DMS79 (cell line): ENCODE data around the gene HHIPL1.
A peak's percentile ranks its signal among the peaks of the same experiment; 100 is the strongest.

ENCODE experiments used
- DNase-seq: peaks from one replicate; lab custom pipeline; 2025; lab: John Stamatoyannopoulos, UW

Gene HHIPL1

GRCh38 chr14:99676657-99677056 lies 31.7 kb downstream of the HHIPL1 start:
- DNase-seq: no peak

DNA sequence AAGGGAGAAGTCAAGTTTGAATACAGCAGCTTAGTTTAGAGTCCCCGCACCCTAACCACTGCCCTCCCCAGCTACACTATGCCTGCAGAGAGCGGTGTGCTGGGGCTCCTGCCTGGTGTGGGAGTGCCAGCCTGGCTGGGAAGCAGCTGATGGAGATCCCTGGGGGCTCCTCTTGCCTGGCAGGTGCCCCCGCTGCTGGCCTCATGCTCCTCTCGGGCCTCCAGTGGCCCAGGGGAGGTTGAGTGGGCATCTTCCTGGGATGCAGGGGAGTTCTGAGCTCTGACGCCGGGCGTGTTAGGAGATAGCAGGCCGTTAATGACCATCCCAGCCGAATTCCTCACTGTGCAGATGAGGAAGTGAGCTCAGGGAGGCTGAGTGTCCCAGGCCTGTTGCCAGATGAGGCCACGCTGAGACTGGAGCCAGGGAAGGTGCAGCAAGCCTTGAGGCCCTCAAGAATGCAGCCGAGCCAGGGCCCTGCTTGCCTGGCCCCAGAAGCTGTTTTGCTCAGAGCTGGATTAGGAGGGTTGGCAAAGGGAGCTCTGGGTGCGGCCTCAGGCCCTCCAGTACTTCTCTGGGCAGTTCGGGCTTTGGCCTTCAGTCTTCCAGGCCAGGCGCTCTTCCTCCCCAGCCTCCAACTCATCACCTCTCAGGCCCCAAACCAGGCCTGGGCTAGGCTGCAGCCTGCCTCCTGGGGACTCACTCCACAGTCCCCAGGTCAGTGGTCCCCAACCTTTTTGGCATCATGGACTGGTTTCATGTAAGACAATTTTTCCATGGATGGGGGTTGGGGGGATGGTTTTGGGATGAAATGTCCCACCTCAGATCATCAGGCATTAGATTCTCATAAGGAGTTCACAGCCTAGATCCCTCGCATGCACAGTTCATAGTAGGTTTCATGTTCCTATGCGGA lies 32.6 kb downstream of the HHIPL1 start:
- DNase-seq: no peak

DNA sequence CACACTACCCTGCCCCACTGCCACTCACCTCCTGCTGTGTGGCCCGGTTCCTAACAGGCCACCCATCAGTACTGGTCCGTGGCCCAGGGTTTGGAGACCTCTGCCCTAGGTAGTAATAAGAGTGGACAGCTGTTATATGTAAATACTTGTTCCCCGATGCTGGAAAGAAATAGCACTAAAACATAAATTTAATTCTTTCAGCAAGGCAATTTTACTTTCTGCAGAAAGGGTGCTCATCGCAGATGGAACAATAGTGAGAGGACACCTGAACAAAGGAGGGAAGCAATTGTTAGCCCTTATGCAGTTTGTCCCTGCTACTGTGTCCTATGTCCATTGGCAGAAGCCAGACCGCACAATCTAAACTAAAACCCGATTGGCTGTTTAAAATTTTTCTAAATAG lies 33.3 kb downstream of the HHIPL1 start:
- no peak for DNase-seq

GRCh38 chr14:99679111-99679510 lies 34.2 kb downstream of the HHIPL1 start:
- no peak for DNase-seq

GRCh38 chr14:99679543-99679942 lies 34.6 kb downstream of the HHIPL1 start:
- no peak for DNase-seq

- DNase-seq: no peak
Observed at GRCh38 chr14:99679996-99680395, 35.1 kb downstream of the HHIPL1 start.

DNA sequence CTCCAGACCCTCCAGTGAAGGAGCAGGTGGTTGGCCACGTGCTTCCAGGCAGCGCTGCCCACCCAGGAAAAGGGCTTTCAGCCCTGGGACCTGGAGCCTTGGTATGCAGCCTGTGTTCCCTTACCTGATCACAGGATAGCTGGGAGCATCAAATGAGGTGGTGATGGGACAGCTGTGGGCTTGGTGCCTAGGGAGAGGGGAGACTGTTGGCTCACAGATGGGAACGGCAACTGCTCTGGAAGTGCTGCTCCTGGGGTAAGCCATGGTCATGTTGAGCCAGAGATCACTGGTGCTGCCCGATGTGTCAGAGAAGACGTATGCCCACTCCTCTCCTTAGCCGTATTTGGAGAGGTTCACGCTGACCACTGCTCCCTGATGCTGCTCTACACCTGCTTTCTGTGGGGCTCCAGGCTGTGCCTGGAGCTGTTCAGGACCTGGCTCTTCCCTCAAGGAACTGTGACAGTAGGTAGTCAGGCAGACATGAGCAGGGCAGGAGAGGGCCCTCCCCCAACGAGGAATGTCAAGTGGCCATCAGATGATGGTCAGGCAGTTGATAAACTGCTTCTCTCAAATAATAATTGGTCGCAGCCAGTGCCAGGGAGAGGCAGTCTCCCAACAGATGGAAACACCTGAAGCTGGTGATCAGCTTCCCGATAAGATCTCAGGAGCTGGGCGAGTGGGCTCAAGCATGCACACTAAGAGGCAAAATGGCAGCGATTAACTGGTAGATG lies 36.3 kb downstream of the HHIPL1 start:
- DNase-seq: peak; percentile 89

- no peak for DNase-seq
Observed at GRCh38 chr14:99681832-99682148, 36.9 kb downstream of the HHIPL1 start.

DNA sequence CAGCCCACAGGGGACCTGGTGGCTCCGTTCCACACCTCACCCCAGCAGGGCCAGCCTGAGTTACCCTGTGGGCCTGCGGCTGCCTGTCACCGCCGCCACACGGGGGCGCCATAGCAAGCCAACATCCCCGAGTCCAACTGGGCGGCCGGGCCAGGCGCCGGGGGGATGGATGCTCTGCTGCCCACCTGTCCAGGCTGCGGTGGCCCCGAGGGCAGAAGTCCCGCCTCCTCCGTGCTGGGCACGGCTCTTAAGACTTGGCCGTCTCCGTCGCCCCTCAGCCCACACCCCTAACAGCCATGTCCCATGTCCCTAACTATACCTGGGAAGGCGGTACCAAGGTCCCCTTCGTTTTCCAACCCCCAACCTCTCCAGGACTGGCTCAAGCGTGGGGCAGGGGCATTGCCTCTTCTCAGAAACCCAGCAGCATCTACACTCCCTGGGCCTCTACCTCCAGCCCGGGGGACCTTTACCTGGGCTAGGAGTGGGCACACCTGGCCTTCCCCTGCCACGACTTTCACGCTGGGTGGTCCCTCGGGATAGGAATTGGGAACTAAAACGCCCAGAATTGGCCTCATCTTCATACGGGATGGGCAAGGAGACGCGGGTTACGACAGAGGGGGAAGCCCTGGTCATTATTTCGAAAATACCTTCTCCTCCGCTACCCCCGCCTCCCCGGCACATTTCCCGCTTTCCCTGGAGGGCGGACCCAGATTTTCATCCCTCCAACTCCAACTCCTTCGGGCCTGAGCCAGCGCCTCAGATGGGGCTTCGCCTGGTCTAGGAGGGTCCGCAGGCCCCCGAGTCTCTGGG lies 38.1 kb downstream of the HHIPL1 start:
- DNase-seq: peak; percentile 63

DNA sequence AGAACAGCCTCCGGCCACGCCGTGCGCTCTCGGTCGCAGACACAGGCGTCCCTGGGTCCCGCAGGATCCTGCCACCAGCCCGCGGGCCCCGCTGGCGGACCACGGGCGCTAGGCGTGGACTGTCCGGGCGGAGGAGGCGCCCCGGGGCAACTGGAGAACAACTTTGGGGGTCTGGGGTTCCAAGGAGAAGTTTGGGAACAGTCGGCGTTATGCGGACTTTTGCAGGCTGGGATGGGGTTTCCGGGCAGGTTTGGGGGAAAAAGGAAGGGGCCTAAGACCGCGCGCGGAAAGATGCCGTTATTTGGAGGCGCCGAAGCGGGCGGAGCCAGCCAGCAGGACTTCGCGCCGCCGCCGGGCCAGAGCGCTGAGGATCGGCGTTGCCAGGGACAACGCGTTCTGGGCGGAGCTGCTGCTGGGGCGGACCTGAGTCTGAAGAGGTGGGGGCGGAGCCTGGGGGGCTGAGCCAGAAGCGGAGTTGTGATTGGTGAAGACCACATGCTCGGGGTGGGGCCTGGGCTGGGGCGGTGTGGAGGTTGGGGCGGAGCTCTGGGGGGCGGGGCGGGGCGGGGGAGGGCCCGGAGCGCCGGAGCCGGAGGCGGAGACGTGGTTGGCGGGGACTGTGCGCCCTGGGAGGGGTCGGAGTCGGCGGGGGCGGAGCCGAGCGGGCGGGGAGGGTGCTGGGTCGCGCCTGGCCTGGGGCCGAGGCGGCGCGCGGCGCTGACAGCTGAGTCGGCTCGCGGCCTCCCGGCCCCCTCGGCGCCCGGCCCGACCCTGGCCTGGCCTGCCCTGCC lies 38.9 kb downstream of the HHIPL1 start, which contains the start of gene CYP46A1:
Gene CYP46A1 (plus strand): TSS at position 680 of the 791 bp plus-strand sequence. CDS start 120 bp downstream, outside the sequence.
- peak; percentile 97 for DNase-seq

- no peak for DNase-seq
Observed at GRCh38 chr14:99684410-99684934, 39.5 kb downstream of the HHIPL1 start.

DNA sequence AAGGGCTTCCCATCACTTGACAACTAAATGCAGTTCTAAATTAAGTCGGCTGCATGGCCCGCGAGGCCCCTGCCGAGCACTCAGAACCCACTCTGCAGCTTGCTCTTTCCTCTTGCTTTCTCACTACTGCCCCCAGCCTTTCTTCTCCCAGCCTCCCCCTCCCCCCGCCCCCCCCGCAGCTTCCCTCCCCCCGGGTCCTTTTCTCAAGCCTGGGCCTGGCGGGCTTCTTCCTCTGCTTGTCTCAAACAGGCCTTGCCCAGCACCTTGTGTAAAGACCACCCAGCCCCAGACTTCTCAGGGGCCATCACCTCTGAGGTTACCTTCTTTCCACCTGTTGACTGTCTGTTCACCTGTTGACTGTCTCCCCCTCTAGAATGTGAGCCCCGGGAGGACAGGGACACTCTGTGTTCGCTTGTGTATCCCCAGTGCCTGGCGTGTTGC lies 40.2 kb downstream of the HHIPL1 start:
- no peak for DNase-seq

- no peak for DNase-seq
Observed at GRCh38 chr14:99685596-99685995, 40.7 kb downstream of the HHIPL1 start.

- DNase-seq: no peak
Observed at GRCh38 chr14:99686557-99687283, 41.8 kb downstream of the HHIPL1 start.

DNA sequence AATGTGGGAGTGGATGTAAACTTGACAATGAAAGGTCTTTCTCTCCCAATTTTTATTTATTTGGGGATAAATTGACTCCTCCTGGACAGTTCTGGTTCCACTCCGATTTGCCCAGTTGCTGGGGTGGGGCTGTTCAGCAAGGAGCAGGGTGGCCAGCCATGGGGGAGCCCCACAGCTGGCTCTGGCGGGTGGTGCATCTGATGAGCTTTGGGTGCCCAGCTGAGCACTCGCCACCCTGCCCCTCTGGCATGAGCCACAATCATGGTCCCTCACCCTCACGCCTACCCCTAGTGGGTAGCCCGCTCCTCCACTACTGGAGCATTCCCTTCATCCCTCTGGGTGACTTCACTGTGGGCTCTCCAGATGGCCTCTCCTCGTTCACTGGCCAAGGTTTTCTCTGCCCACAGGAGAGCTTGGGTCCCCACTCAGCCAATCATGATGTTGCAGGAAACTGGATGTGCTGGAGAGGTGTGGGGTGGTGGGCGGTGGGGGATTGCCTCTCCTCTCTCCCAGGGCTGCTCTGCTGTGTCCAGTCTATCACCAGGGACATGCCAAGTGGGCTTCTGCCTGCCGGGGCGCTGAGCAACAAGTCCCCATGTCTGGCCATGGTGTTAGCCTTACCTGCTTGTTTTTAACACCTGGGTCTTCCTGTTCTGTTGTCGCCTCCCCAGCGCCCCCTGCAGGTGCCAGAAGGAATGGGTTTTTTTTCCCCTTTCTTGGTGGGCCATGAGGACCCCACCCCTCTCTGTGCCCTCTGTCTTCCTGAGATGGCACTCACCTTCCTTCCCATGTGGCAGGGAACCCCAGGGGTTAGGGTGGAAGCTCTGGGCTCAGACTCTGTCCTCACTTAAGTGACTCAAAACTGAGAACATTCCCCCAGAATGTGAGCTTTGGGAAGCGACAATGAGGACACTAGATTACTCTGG lies 42.6 kb downstream of the HHIPL1 start:
- no peak for DNase-seq

DNA sequence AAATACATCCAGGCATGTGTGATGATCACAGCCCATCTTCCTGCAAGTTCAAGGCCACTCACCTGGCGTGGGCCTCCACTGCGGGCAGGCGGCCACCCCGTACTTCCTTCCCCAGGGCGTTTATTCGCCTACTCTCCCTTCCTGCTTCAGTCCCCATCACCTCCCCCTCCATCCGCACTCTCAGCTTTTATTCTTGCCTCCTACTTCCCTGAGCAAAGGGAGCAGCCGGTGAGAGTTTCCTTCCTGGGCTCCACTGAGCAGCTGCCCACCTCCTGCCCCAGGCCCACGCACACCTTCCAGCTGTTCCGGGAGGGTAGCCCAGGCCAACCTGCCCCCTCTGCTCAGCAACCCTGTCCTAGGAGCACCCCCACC lies 43.3 kb downstream of the HHIPL1 start:
- DNase-seq: no peak

DNA sequence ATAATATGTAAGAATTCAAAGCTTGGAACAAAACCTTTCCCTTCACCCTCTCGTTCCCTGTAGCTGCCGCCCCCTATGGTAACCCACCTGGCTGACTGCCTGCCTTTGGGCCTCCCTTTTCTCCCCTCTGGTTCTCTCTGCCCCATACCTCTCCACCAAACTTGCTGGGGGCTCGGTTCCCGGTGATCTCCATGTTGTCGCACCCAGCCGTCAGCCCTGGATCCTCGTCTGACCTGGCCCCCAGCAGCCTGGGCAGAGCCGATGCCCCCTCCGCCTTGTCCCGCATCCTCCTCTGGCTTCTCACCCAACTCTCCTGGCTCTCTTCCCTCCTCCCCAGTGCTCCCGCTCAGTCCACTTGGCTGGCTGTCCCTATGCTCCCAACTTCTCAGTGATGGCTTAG lies 43.7 kb downstream of the HHIPL1 start:
- DNase-seq: no peak

DNA sequence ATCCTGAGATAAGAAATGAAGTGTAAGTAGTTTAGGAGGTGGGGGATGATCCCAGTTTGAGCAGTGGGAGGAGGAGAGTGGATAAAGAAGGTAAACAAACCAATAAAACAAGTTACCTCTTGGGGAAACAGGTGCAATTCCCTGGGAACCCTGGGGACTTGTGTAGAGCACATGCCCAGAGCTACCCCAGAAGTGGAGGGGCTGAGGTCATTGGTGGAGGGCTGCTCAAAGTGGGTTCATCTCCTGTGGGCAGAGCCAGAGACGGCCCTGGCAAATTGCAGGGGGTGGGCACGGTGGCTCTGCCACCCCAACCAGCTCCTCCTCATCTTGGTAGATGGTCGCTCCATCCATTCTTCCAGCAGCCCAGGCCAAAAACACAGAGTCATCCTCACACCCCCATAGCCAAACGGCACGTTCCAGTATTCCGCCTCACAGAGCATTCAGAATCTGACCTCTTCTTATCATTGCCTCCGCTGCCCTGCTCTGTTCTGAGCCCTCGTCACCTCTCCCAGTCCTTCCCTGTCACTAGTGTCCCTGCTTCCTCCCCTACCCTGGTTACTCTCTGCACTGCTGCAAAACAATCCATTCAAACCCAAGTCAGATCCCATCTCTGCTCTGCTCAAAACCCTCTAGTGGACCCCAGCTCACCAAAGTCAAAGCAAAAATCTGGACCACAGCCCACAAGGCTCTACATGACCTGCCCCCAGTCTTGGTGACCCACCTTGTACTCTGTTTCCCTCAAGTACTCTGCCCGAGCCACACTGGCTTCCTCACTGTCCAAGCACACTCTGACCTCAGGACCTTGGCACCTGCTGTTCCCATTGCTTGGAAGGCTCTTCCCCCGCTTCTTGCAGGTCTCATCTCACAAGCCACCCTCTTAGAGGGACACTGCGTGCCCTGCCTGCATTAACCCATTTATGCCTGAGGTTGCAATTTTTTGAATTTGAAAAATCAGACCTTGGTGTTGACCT lies 44.6 kb downstream of the HHIPL1 start:
- DNase-seq: no peak
